Peyer's patch (tissue), 4 donors: Measurements from ENCODE around the gene ZNRF3.

Source experiments
- POLR2A ChIP-seq, 2 donors: fragments of 450-650 bp; IDR thresholded peaks; one replicate each; pipeline ENCODE4 v1.5.1; 2017; ENCODE audit warnings: antibody characterized with exemption in 2 of 2, mild to moderate bottlenecking in 2 of 2, moderate library complexity in 2 of 2
- TF ChIP-seq, protein P1 (sequence below), 6 experiments: fragments of 450-650 bp in 4 of 6; fragments of 200-600 bp in 2 of 6; sonication (generic) in 1 of 6; IDR thresholded peaks; one replicate each; pipeline ENCODE4 v1.5.1; 2017 to 2019; ENCODE audit warnings: antibody characterized with exemption in 6 of 6, mild to moderate bottlenecking in 3 of 6, moderate library complexity in 1 of 6

DNA sequence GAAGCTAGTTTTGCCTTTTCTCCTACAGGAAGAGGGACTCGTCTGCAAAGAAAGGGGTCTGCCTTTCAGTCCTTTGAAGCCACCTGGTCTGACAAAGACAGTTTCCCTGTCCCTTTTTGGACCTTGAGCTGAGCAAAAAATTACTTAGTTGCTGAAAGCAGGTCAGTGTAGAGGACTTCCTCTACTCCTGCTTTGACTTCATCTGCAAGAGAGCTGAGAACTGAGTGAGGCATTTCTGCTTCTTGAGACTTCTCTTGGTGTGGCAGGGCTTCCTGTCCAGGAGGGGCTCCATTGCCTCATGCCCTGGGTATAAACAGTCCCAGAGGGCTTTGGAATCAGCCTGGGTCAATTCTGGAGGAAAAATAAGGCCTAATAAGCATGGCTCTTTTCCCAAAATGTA, 73.1 kb downstream of the ZNRF3 start:
- TF ChIP-seq, protein P1, sequence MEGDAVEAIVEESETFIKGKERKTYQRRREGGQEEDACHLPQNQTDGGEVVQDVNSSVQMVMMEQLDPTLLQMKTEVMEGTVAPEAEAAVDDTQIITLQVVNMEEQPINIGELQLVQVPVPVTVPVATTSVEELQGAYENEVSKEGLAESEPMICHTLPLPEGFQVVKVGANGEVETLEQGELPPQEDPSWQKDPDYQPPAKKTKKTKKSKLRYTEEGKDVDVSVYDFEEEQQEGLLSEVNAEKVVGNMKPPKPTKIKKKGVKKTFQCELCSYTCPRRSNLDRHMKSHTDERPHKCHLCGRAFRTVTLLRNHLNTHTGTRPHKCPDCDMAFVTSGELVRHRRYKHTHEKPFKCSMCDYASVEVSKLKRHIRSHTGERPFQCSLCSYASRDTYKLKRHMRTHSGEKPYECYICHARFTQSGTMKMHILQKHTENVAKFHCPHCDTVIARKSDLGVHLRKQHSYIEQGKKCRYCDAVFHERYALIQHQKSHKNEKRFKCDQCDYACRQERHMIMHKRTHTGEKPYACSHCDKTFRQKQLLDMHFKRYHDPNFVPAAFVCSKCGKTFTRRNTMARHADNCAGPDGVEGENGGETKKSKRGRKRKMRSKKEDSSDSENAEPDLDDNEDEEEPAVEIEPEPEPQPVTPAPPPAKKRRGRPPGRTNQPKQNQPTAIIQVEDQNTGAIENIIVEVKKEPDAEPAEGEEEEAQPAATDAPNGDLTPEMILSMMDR (IDR thresholded peaks at IDR 0.05), result no peak
- no peak for TF ChIP-seq POLR2A (IDR thresholded peaks at IDR 0.05)
